Spleen (tissue), 11 donors: ENCODE data around the gene COL23A1. TPM values are rescaled to one million over a fixed set of nuclear protein-coding genes. Genes with fewer than 3 reads are reported as not detected.

Source experiments
- DNase-seq: peaks from one replicate; pipeline ENCODE4 v3.0.0-alpha.2; 2020
- H3K27ac ChIP-seq, 8 donors: fragments of 200-600 bp; sonication (generic) in 7 of 8; 1 replicate in 4 of 8; 2 replicates in 4 of 8; pipeline versions ENCODE4 v1.5.0 to v1.8.0; 2016 to 2021; ENCODE audit warnings: inconsistent platforms in 4 of 8, mild to moderate bottlenecking in 4 of 8, moderate library complexity in 1 of 8
- H3K27me3 ChIP-seq, 7 donors: fragments of 200-600 bp; sonication (generic) in 6 of 7; replicated peaks in 1 of 7; 1 replicate in 4 of 7; 2 replicates in 3 of 7; pipeline versions ENCODE4 v1.5.0 to v1.8.0; 2016 to 2021; ENCODE audit warnings: inconsistent platforms in 3 of 7, mild to moderate bottlenecking in 1 of 7
- H3K36me3 ChIP-seq, 6 donors: fragments of 200-600 bp; sonication (generic) in 5 of 6; 1 replicate in 4 of 6; 2 replicates in 2 of 6; pipeline versions ENCODE4 v1.5.0 to v1.8.0; 2016 to 2021; ENCODE audit warnings: inconsistent platforms in 2 of 6
- H3K4me1 ChIP-seq, 6 donors: fragments of 200-600 bp; sonication (generic) in 5 of 6; 1 replicate in 3 of 6; 2 replicates in 3 of 6; pipeline versions ENCODE4 v1.5.0 to v1.8.0; 2016 to 2021; ENCODE audit warnings: inconsistent platforms in 3 of 6
- H3K4me3 ChIP-seq, 8 donors: fragments of 200-600 bp; sonication (generic) in 7 of 8; 1 replicate in 4 of 8; 2 replicates in 4 of 8; pipeline versions ENCODE4 v1.5.0 to v1.8.0; 2016 to 2021; ENCODE audit warnings: inconsistent platforms in 4 of 8, mild to moderate bottlenecking in 4 of 8, moderate library complexity in 2 of 8
- H3K9me3 ChIP-seq, 8 donors: fragments of 200-600 bp; sonication (generic) in 7 of 8; 1 replicate in 4 of 8; 2 replicates in 4 of 8; pipeline versions ENCODE4 v1.5.0 to v1.8.0; 2016 to 2021; ENCODE audit warnings: inconsistent platforms in 4 of 8
- POLR2A ChIP-seq, 3 donors: fragments of 450-650 bp; IDR thresholded peaks; one replicate each; pipeline ENCODE4 v1.5.1; 2017; ENCODE audit warnings: antibody characterized with exemption in 3 of 3, mild to moderate bottlenecking in 1 of 3
- POLR2AphosphoS5 ChIP-seq, 3 donors: sonication (generic); formaldehyde crosslinking; IDR thresholded peaks; one replicate each; pipeline ENCODE4 v1.5.1; 2017; ENCODE audit warnings: antibody characterized with exemption in 3 of 3
- WGBS, 5 donors: extraction: QIAGEN DNeasy Blood & Tissue Kit in 3 of 5; methylation state at CpG; one replicate each; pipeline versions ENCODE4 v1.1.5 to v1.1.7; 2013 to 2018; 5-methylcytosine and 5-hydroxymethylcytosine counted together
- intact Hi-C: fragments of 100-400 bp; cut with DNase I; formaldehyde crosslinking; loops from one replicate; pipeline ENCODE4 v1.15.0; 2023; ENCODE audit warnings: low total_unique reads
- polyA plus RNA-seq, 3 donors: library from polyadenylated mRNA; stranded (reverse); fragments of 200-250 nt; gene quantifications; one replicate each; pipeline ENCODE4 v1.2.1, GENCODE V29; 2013
- total RNA-seq, 7 donors: library from RNA; depleted of rRNA in 3 of 7; stranded (reverse); fragments of >200 nt in 3 of 7; fragmentation: NEBNext Ultra II Directional in 4 of 7; extraction: Animal tissue kit (Norgen Biotek cat#: 25700) in 4 of 7; gene quantifications; one replicate each; pipeline versions ENCODE4 v1.1.0 to v1.2.1, GENCODE V29; 2016 to 2021
- TF ChIP-seq, protein P1 (sequence below), 11 experiments: fragments of 200-600 bp in 7 of 11; fragments of 450-650 bp in 4 of 11; sonication (generic) in 4 of 11; IDR thresholded peaks in 8 of 11; conservative IDR thresholded peaks in 3 of 11; 1 replicate in 7 of 11; 2 replicates in 4 of 11; pipeline versions ENCODE4 v1.4.0 to v1.8.0; 2016 to 2021; ENCODE audit warnings: antibody characterized with exemption in 11 of 11, inconsistent platforms in 4 of 11, mild to moderate bottlenecking in 1 of 11
- donor health status: healthy with polysubstance abuse.
- donor health status: DM: no; HTN: no; CAD: no; lungs with moderate emphysema.
- donor health status: DM: no; HTN: no; CAD: no.
- donor health status: Bipolar disorder and iron deficiency.
- donor health status: healthy.
- donor health status: DM: no; HTN: no; CAD: no.
- donor health status: DM: yes; HTN: yes; CAD: no.

Gene COL23A1
- total and polyA plus RNA-seq, 10 donors: 0.63 to 3.8 (median 1.9) TPM

DNA sequence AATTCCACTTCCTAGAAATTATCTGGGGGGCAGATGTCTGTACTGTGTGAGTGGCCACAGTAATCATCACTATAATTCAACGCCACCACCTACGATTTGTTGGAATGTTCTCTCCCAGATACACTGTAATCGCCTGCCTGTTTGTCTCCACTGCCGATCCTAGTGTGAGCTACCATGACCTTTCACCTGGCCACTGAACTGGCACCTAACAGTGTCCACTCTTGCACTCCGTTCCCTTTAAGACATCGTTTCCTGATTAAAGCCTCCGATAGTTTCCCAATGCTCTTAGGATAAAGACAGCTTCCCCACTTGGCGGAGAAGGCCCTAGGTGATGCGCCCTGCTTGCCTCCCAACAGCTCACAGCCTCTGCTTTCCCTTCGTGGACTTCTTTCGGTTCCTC, 361.6 kb downstream of the COL23A1 start:
- Histone ChIP-seq H3K27me3 (no peaks in the 10 kb centered on the region), H3K27ac (no peak overlapping the region), H3K36me3 (peaks cover 0 to 78% (median 61%) of the 10 kb centered on the region in 6 donors), H3K4me1 (peaks cover 20 to 72% (median 40%) of the 10 kb centered on the region in 6 donors), H3K4me3 (no peak overlapping the region), H3K9me3 (no peaks in the 10 kb centered on the region)
- intact Hi-C loops: no loop called here
- TF ChIP-seq POLR2A (IDR thresholded peaks at IDR 0.05): no peak
- no peak for TF ChIP-seq POLR2AphosphoS5 (IDR thresholded peaks at IDR 0.05)
- TF ChIP-seq, protein P1, sequence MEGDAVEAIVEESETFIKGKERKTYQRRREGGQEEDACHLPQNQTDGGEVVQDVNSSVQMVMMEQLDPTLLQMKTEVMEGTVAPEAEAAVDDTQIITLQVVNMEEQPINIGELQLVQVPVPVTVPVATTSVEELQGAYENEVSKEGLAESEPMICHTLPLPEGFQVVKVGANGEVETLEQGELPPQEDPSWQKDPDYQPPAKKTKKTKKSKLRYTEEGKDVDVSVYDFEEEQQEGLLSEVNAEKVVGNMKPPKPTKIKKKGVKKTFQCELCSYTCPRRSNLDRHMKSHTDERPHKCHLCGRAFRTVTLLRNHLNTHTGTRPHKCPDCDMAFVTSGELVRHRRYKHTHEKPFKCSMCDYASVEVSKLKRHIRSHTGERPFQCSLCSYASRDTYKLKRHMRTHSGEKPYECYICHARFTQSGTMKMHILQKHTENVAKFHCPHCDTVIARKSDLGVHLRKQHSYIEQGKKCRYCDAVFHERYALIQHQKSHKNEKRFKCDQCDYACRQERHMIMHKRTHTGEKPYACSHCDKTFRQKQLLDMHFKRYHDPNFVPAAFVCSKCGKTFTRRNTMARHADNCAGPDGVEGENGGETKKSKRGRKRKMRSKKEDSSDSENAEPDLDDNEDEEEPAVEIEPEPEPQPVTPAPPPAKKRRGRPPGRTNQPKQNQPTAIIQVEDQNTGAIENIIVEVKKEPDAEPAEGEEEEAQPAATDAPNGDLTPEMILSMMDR (IDR thresholded peaks at IDR 0.05 in 8 of 11, conservative IDR thresholded peaks at IDR 0.05 in 3 of 11): no peak
- 84 to 95% (median 91%) methylated on average over 11 of the region's 11 CpGs for WGBS, 5 donors
- DNase-seq: peak; percentile 4

DNA sequence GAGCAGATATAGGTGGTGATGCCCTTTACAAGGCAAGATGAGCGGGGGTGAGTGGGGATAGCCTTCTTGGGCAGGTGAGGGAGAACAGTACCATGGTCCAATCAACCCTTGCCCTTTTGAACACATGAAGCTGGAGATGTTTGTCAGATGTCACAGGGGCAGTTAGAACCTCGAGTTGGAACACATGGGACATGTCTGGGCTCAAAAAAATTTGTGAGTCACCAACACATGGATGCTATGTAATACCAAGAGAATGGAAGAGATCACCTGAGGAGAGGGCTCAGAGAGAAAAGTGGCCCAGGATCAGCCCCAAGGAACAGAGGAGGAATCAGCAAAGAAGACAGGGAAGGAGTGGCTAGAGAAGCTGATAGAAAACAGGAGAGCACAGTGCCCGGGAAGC, 362.3 kb downstream of the COL23A1 start:
- Histone ChIP-seq H3K27me3 (no peaks in the 10 kb centered on the region), H3K9me3 (no peaks in the 10 kb centered on the region), H3K36me3 (peaks cover 0 to 85% (median 63%) of the 10 kb centered on the region in 6 donors), H3K4me1 (peaks cover 17 to 67% (median 34%) of the 10 kb centered on the region in 6 donors), H3K27ac (no peak overlapping the region), H3K4me3 (no peak overlapping the region)
- DNase-seq: no peak
- intact Hi-C loops: no loop called here
- TF ChIP-seq, protein P1 (IDR thresholded peaks at IDR 0.05 in 8 of 11, conservative IDR thresholded peaks at IDR 0.05 in 3 of 11): no peak
- TF ChIP-seq POLR2A (IDR thresholded peaks at IDR 0.05) (no peak), POLR2AphosphoS5 (IDR thresholded peaks at IDR 0.05) (no peak)
- 88 to 97% (median 89%) methylated on average over 3 of the region's 3 CpGs for WGBS, 5 donors

DNA sequence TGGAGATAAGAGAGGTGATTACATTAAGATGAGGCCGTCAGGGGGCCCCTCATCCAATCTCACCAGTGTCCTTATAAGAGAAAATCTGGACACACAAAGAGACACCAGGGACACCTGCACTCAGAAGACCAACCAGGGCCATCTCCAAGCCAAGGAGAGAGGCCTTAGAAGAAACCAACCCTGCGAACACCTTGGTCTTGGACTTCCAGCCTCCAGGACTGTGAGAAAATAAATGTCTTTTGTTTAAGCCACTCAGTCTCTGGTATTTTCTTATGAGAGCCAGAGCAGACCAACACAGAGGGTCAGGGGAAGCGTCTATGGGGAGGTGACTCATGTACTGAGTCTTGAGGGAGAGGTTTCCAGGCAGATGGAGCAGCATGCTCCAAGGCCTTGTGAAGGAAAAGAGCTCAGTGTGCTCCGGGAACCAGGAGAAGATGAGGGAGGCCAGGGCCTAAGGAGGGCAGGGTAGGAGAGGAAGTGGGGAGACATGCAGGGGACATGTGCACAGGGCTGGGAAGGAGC, 363.0 kb downstream of the COL23A1 start:
- H3K4me1 ChIP-seq: peaks cover 15 to 67% (median 29%) of the 10 kb centered on the region in 6 donors
- no peak overlapping the region for H3K4me3 ChIP-seq
- intact Hi-C loops: no loop called here
- H3K27me3 ChIP-seq: no peaks in the 10 kb centered on the region
- peak; percentile 19 for DNase-seq
- H3K9me3 ChIP-seq: no peaks in the 10 kb centered on the region
- TF ChIP-seq POLR2A (IDR thresholded peaks at IDR 0.05) (no peak), POLR2AphosphoS5 (IDR thresholded peaks at IDR 0.05) (no peak)
- TF ChIP-seq, protein P1 (IDR thresholded peaks at IDR 0.05 in 8 of 11, conservative IDR thresholded peaks at IDR 0.05 in 3 of 11): no peak
- H3K27ac ChIP-seq: no peak overlapping the region
- H3K36me3 ChIP-seq: peaks cover 0 to 92% (median 71%) of the 10 kb centered on the region in 6 donors
- 82 to 97% (median 96%) methylated on average over 4 of the region's 4 CpGs for WGBS, 5 donors

DNA sequence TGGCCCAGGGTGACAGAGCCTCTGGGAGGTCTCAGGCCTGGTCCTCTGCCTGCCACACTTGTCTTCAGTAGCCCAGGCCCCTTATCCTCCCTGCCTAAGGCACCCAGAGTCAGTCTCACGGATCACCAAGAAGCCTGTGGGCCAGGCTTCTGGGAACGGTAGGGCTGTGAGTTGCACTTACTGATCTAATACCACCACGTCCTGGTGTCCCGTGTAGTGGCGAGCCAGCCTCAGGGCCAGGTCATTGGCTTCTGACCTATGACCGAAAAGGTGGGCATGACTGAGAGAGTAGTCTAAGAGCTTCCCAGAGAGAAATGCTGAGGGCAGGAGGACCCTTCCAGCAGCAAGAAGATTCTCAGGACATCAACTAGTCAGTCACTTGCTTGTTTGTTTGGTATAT, 365.0 kb downstream of the COL23A1 start:
- Histone ChIP-seq H3K27me3 (no peaks in the 10 kb centered on the region), H3K4me3 (no peak overlapping the region), H3K9me3 (no peaks in the 10 kb centered on the region), H3K27ac (no peak overlapping the region), H3K36me3 (peaks cover 0 to 100% (median 79%) of the 10 kb centered on the region in 6 donors), H3K4me1 (peaks cover 0 to 67% (median 14%) of the 10 kb centered on the region in 6 donors)
- peak; percentile 47 for DNase-seq
- TF ChIP-seq, protein P1 (IDR thresholded peaks at IDR 0.05 in 8 of 11, conservative IDR thresholded peaks at IDR 0.05 in 3 of 11): no peak
- TF ChIP-seq POLR2AphosphoS5 (IDR thresholded peaks at IDR 0.05) (no peak), POLR2A (IDR thresholded peaks at IDR 0.05) (no peak)
- intact Hi-C loops: no loop called here
- whole genome bisulfite sequencing, 5 donors: 91 to 97% (median 95%) methylated on average over 6 of the region's 6 CpGs
